Frontal cortex (tissue), 4 donors: ENCODE results near the gene KAT2B. TPM values are rescaled to one million over a fixed set of nuclear protein-coding genes. Genes with fewer than 3 reads are reported as not detected.
A peak's percentile ranks its signal among the peaks of the same experiment; 100 is the strongest.

ENCODE experiments used
- DNase-seq, 2 donors: peaks; one replicate each; pipeline ENCODE4 v3.0.0; 2012; ENCODE audit warnings: low spot score in 2 of 2
- FAIRE-seq: peaks from 2 replicates; lab custom pipeline; 2012; peaks lifted over from hg19 to GRCh38; lab: Jason Lieb, UNC
- total RNA-seq: library from RNA; depleted of rRNA; stranded (reverse); fragments of >200 nt; gene quantifications from one replicate; pipeline ENCODE4 v1.2.3, GENCODE V29; 2014
- donor health status: control.
- donor health status: control.
- donor health status: control.

The KAT2B gene
- total RNA-seq, 1 donor from 2014 or later: 10.2 TPM

DNA sequence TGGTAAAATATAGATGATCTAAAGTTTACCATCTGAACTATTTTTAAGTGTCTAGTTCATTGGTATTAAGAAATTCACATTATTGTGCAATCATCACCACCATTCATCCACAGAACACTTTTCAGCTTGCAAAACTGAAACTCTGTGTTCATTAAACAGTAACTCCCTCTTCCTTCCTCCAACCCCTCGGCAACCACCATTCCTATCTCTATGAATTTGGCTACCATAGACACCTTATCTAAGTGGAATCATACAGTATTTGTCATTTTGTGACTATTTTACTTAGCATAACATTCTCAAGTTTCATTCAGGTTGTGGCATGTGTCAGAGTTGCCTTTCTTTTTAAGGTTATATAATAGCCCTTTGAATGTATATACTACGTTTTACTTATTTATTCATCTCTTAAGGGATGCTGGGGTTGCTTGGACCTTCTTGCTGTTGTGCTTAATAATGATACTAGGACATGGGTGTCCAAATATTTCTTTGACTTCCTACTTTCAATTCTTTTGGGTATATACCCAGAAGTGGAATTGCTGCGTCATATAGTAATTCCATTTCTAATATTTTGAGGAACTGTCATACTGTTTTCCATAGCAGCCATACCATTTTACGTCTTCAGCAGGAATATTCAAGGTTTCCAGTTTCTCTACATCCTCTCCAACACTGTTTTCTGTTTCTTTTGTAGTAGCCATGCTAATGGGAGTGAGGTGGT is 20.9 kb downstream of the KAT2B start:
- no peak for DNase-seq
- no peak for FAIRE-seq

GRCh38 chr3:20062996-20063395 is 22.8 kb downstream of the KAT2B start:
- FAIRE-seq: no peak
- no peak for DNase-seq

GRCh38 chr3:20064387-20064786 is 24.1 kb downstream of the KAT2B start:
- DNase-seq: no peak
- no peak for FAIRE-seq

GRCh38 chr3:20064796-20065564 is 24.7 kb downstream of the KAT2B start:
- FAIRE-seq (no peak), DNase-seq (no peak)

DNA sequence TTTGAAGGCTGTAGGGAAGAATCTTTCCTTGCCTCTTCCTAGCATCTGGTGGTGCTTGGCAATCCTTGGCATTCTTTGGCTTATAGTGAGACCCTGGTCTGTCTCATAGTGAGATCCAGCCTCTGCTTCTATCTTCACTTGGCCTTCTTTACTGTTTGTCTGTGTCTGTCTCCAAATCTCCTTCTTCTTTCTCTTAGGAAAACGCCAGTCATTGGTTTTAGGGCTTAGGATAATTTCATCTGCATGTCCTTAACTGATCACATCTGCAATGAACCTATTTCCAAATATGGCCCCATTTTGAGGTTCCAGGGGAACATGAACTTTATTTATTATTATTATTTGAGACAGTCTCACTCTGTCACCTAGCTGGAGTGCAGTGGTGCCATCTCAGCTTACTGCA is 25.8 kb downstream of the KAT2B start:
- no peak for DNase-seq
- no peak for FAIRE-seq

- FAIRE-seq: peak; percentile 95
- no peak for DNase-seq
These were observed 26.8 kb downstream of the KAT2B start for GRCh38 chr3:20066850-20067617.

- FAIRE-seq: no peak
- no peak for DNase-seq
These were observed 28.4 kb downstream of the KAT2B start for GRCh38 chr3:20068512-20069177.

GRCh38 chr3:20069178-20069532 is 28.9 kb downstream of the KAT2B start:
- no peak for DNase-seq
- no peak for FAIRE-seq

DNA sequence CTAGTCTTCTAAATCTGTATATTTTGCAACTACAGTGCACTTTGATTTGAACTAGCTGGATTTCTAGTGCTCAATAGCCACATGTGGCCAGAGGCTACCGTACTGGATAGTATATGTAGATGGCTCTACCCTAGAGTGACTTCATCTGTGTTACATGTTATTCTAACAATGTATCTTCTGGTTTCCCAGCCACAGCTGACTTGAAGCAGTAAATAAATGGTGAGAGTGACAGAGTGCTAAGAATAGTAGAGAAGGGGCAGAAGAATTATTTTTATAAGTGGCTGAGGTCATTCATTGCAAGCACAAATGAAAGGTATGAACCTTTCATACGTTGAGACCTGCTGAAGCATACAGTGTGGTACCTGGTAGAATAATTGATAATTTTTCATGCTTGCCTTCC is 30.9 kb downstream of the KAT2B start:
- DNase-seq: no peak
- FAIRE-seq: no peak

DNA sequence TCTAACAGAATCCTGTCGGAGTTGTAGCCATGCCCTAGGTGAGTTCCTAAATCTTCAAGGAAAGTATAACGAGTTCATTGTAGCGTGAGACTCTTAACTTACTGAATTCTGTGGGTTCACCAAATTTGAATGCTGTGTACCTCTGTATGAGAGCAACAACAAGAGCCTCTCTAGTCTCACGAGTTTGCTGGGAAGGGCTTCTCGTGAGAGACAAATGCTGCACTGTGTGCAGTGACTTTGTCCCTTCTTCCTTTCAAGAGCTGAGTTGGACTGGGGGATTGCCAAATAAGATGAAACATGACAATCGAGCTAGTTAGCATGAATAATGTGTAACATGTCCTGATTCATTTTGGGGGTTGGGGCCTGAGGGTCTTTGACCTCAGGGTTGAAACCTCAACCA is 32.2 kb downstream of the KAT2B start:
- DNase-seq: no peak
- no peak for FAIRE-seq

DNA sequence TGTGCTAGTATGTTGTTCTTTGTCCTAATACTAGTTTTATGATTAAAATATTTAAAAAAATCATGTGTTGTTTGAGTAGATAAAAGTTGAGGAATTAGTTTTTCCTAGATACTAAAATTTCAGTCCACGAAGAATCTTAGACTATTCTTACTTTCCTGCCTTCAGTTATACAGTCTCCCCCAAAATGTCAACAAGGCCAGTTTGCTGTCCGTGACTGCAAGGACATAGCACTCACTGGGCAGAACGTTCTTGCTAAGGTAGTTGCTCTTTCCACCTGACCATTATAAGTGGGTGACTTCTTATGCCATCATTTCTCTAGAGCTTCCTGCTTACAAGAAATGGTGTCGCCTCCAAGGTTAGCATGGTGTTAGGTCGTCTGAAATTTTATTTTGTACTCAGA is 32.8 kb downstream of the KAT2B start:
- no peak for DNase-seq
- FAIRE-seq: no peak

GRCh38 chr3:20073683-20074082 is 33.4 kb downstream of the KAT2B start:
- FAIRE-seq (peak; percentile 34), DNase-seq (no peak)

DNA sequence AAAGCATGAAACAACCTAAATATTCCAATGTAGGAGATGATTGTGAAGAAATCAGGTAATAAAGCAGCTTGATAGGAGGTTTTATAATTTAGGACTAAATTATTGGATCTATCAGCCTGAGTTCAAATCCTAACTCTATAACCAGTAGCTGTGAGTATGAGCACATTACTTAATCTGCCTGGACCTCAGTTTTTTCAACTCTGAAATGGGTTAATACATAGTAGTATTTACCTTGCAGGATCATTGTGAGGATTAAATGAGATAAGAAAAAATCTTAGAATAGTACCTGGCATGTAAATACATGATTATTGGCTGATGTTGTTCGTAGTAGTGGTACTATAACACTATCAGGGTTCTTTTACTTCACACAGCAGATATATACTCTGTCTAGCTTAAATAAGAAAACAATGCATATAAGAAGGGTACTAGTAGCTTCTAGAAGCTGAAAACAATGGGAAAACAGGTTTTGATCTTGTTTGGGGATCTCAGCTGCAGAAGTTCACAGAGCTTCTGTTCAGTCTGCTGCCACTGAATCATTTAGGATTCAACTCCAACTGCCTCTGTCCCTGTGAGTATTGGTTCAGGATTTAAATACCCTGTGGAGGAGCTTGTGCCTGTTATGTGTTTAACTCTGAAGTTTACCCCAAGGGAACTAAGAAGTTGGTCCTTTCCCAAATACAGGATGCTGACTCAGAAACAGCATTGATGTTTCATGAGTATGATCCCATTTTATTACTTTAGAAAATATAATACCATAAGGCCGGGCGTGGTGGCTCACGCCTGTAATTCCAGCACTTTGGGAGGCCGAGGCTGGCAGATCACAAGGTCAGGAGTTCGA is 34.2 kb downstream of the KAT2B start:
- DNase-seq: no peak
- FAIRE-seq: no peak

DNA sequence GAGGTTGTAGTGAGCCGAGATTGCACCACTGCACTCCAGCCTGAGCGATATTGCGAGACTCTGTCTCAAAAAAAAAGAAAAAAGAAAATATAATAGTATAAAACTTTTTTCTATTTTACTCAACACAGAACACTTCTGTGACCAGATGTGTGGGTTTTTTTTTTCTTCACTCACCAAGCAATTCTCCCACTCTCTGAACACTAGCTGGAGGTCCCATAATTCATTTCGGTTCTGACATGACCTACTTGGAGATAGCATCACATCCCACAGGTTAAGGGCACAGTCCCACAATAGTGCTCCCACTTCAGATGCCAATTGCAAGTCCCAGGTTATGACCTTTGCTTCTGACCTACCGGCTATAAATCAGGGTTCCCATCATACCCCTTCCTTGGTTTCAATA is 35.0 kb downstream of the KAT2B start:
- DNase-seq (no peak), FAIRE-seq (no peak)

GRCh38 chr3:20076296-20076997 is 36.2 kb downstream of the KAT2B start:
- FAIRE-seq: no peak

DNA sequence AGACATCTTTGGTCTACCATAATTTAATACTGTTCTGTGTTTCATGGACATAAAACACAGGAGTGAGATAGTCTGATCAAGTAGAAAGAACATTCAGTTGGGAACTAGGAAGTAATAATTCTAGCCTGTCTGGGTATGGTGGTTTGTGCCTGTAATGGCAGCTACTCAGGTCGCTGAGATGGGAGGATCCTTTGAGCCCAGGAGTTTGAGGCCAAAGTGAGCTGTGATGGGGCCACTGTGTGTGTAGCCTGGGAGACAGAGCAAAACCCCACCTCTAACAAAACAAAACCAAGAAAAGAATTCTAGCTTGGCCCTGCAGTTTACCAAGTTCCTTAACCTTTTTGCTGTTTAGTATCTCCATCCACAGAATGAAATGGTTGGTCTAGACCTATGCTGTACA is 36.8 kb downstream of the KAT2B start:
- FAIRE-seq: no peak
- no peak for DNase-seq

More at GRCh38 chr3:20076296-20076997, 36.2 kb downstream of the KAT2B start:
- no peak for DNase-seq

- DNase-seq (no peak), FAIRE-seq (no peak)
These were observed 38.0 kb downstream of the KAT2B start for GRCh38 chr3:20078194-20078714.

GRCh38 chr3:20079621-20080020 is 39.4 kb downstream of the KAT2B start:
- FAIRE-seq (no peak), DNase-seq (no peak)
